ENCODE data around the gene C7orf57.
"Not testable (repeated sequence)": the region's sequence is repeated elsewhere in the genome, so short reads cannot be mapped to it uniquely, and the experiment has no call there.

The C7orf57 gene

GRCh38 chr7:47992446-47992845 lies 42.9 kb upstream of the C7orf57 start:
- in situ Hi-C loops (cut with MboI; ENCODE audit: low pct_unique_long_range_greater_than_20kb, low sequenced_read_pairs, unreplicated experiment) = no loop called here
- DNase-seq (ENCODE audit: low spot score) = no peak
- no peak for TF ChIP-seq CTCF (IDR thresholded peaks at IDR 0.05; ENCODE audit: extremely low read depth, insufficient read depth, missing control alignments)

DNA sequence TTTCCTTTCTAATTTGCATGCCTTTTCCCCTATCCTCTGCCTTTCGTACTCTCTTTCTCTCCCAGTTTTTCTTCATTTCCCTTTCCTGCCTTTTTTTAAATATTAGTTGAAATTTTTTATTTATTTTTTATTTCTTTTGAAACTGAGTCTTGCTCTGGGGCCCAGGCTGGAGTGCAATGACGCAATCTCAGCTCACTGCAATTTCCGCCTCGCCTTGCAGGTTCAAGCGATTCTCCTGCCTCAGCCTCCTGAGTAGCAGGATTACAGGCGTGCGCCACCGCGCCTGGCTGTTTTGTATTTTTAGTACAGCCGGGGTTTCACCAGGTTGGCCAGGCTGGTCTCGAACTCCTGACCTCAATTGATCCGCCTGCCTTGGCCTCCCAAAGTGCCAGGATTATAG lies 35.9 kb upstream of the C7orf57 start:
- TF ChIP-seq CTCF (IDR thresholded peaks at IDR 0.05; ENCODE audit: extremely low read depth, insufficient read depth, missing control alignments) = no peak
- no peak for DNase-seq (ENCODE audit: low spot score)
- in situ Hi-C loops (cut with MboI; ENCODE audit: low pct_unique_long_range_greater_than_20kb, low sequenced_read_pairs, unreplicated experiment) = no loop called here

- DNase-seq (ENCODE audit: low spot score); in situ Hi-C loops (cut with MboI; ENCODE audit: low pct_unique_long_range_greater_than_20kb, low sequenced_read_pairs, unreplicated experiment): not testable (repeated sequence)
These were observed 35.2 kb upstream of the C7orf57 start for GRCh38 chr7:48000164-48000563.

GRCh38 chr7:48004032-48004431 lies 31.3 kb upstream of the C7orf57 start:
- DNase-seq (ENCODE audit: low spot score) = no peak
- in situ Hi-C loops (cut with MboI; ENCODE audit: low pct_unique_long_range_greater_than_20kb, low sequenced_read_pairs, unreplicated experiment) = no loop called here
- no peak for TF ChIP-seq CTCF (IDR thresholded peaks at IDR 0.05; ENCODE audit: extremely low read depth, insufficient read depth, missing control alignments)

DNA sequence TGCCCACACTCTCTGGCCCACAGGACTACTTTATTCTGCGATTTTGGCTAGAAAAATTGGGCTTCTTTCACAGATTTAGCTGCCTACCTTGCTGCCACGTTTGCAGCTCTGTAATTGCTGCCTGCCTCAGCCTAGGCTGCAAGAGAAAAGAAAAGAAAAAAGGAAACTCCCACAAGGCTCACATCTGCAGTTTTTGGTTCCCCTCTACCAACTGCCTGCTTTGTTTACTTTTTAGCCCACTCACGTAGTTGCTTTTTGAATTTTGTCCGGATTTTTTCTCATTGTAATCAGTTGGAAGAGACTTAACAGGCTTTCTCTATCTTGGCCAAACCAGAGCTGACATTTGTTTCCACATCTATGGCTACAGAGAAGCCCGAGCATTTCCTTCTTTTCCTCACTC lies 30.7 kb upstream of the C7orf57 start:
- DNase-seq (ENCODE audit: low spot score) = no peak
- in situ Hi-C loops (cut with MboI; ENCODE audit: low pct_unique_long_range_greater_than_20kb, low sequenced_read_pairs, unreplicated experiment) = no loop called here
- TF ChIP-seq CTCF (IDR thresholded peaks at IDR 0.05; ENCODE audit: extremely low read depth, insufficient read depth, missing control alignments) = no peak

GRCh38 chr7:48006866-48007265 lies 28.5 kb upstream of the C7orf57 start:
- no peak for TF ChIP-seq CTCF (IDR thresholded peaks at IDR 0.05; ENCODE audit: extremely low read depth, insufficient read depth, missing control alignments)
- in situ Hi-C loops (cut with MboI; ENCODE audit: low pct_unique_long_range_greater_than_20kb, low sequenced_read_pairs, unreplicated experiment) = no loop called here
- no peak for DNase-seq (ENCODE audit: low spot score)

GRCh38 chr7:48009257-48009656 lies 26.1 kb upstream of the C7orf57 start:
- no peak for DNase-seq (ENCODE audit: low spot score)
- in situ Hi-C loops (cut with MboI; ENCODE audit: low pct_unique_long_range_greater_than_20kb, low sequenced_read_pairs, unreplicated experiment) = no loop called here
- TF ChIP-seq CTCF (IDR thresholded peaks at IDR 0.05; ENCODE audit: extremely low read depth, insufficient read depth, missing control alignments) = no peak

Data from GM13977 (cell line).